HuH-7 (cell line): ENCODE results near the gene MPP7.
"Not testable (repeated sequence)": the region's sequence is repeated elsewhere in the genome, so short reads cannot be mapped to it uniquely, and the experiment has no call there.

ENCODE experiments used
- DNase-seq: peaks from one replicate; pipeline ENCODE4 v3.0.0; 2011; ENCODE audit warnings: low spot score

Gene MPP7

GRCh38 chr10:28302638-28303488 is at the start of gene MPP7:
TSS of gene MPP7 (minus strand) at chr10:28303064. CDS start at chr10:28238604, 64,460 bp downstream.
- peak; percentile 99 for DNase-seq

GRCh38 chr10:28349892-28350291 is 47.0 kb upstream of the MPP7 start:
- DNase-seq = no peak

- DNase-seq = no peak
Observed at GRCh38 chr10:28343987-28344895, 41.4 kb upstream of the MPP7 start.

GRCh38 chr10:28343252-28343651 is 40.4 kb upstream of the MPP7 start:
- DNase-seq = no peak

GRCh38 chr10:28341679-28342078 is 38.8 kb upstream of the MPP7 start:
- not testable (repeated sequence) for DNase-seq

GRCh38 chr10:28332726-28333125 is 29.9 kb upstream of the MPP7 start:
- no peak for DNase-seq

GRCh38 chr10:28331841-28332240 is 29.0 kb upstream of the MPP7 start:
- no peak for DNase-seq

- DNase-seq = no peak
Observed at GRCh38 chr10:28331066-28331465, 28.2 kb upstream of the MPP7 start.

GRCh38 chr10:28328346-28328745 is 25.5 kb upstream of the MPP7 start:
- no peak for DNase-seq

- no peak for DNase-seq
Observed at GRCh38 chr10:28327491-28327880, 24.6 kb upstream of the MPP7 start.

GRCh38 chr10:28326516-28327490 is 23.9 kb upstream of the MPP7 start:
- no peak for DNase-seq

- no peak for DNase-seq
Observed at GRCh38 chr10:28320799-28321198, 17.9 kb upstream of the MPP7 start.

GRCh38 chr10:28320090-28320489 is 17.2 kb upstream of the MPP7 start:
- no peak for DNase-seq

GRCh38 chr10:28319061-28319460 is 16.2 kb upstream of the MPP7 start:
- not testable (repeated sequence) for DNase-seq

- DNase-seq = no peak
Observed at GRCh38 chr10:28318626-28319025, 15.8 kb upstream of the MPP7 start.

GRCh38 chr10:28317760-28318159 is 14.9 kb upstream of the MPP7 start:
- no peak for DNase-seq

GRCh38 chr10:28316696-28317095 is 13.8 kb upstream of the MPP7 start:
- DNase-seq = no peak

GRCh38 chr10:28315140-28315539 is 12.3 kb upstream of the MPP7 start:
- DNase-seq = no peak

- no peak for DNase-seq
Observed at GRCh38 chr10:28314211-28314610, 11.3 kb upstream of the MPP7 start.

- DNase-seq = no peak
Observed at GRCh38 chr10:28312572-28312971, 9.7 kb upstream of the MPP7 start.

- DNase-seq = no peak
Observed at GRCh38 chr10:28311104-28311503, 8.2 kb upstream of the MPP7 start.

GRCh38 chr10:28307267-28307666 is 4.4 kb upstream of the MPP7 start:
- DNase-seq = no peak
